Measurements from ENCODE around the gene EPN3. TPM values are rescaled to one million over a fixed set of nuclear protein-coding genes. Genes with fewer than 3 reads are reported as not detected.

EPN3 gene
- total RNA-seq, 1 experiment from 2014 or later = 53.2 TPM

DNA sequence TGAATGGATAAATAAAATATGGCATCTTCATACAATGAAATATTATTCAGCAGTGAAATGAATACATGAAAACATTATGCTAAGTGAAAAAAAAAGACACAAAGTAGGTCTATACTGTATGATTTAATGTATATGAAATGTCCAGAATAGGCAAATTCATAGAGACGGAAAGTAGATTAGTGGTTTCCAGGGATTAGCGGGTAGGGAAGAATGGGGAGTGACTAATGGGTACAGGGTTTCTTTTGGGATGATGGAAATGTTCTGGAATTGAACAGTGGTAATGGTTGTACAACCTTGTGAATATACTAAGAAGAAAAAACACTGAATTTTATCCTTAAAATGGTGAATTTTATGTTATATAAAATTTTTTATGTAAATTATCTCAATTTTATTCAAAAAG lies 32.8 kb upstream of the EPN3 start:
- no peaks in the 10 kb centered on the region for H3K27me3 Mint-ChIP-seq (ENCODE audit: insufficient read depth, unreplicated experiment)
- no peaks in the 10 kb centered on the region for H3K9me3 Mint-ChIP-seq (ENCODE audit: unreplicated experiment)
- CTCF ChIA-PET = no interaction called here
- POLR2A ChIA-PET = no interaction called here
- H3K27ac Mint-ChIP-seq (ENCODE audit: unreplicated experiment) = no peak overlapping the region
- no TSS peak for BruUV-seq (replicated peaks)
- H3K36me3 ChIP-seq (ENCODE audit: control insufficient read depth, insufficient read depth, low read length) = no peaks in the 10 kb centered on the region
- H3K9me3 ChIP-seq = no peaks in the 10 kb centered on the region
- no peaks in the 10 kb centered on the region for H3K27me3 ChIP-seq (replicated peaks; ENCODE audit: control insufficient read depth, insufficient read depth, low read length)
- TF ChIP-seq, protein P1, sequence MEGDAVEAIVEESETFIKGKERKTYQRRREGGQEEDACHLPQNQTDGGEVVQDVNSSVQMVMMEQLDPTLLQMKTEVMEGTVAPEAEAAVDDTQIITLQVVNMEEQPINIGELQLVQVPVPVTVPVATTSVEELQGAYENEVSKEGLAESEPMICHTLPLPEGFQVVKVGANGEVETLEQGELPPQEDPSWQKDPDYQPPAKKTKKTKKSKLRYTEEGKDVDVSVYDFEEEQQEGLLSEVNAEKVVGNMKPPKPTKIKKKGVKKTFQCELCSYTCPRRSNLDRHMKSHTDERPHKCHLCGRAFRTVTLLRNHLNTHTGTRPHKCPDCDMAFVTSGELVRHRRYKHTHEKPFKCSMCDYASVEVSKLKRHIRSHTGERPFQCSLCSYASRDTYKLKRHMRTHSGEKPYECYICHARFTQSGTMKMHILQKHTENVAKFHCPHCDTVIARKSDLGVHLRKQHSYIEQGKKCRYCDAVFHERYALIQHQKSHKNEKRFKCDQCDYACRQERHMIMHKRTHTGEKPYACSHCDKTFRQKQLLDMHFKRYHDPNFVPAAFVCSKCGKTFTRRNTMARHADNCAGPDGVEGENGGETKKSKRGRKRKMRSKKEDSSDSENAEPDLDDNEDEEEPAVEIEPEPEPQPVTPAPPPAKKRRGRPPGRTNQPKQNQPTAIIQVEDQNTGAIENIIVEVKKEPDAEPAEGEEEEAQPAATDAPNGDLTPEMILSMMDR (IDR thresholded peaks at IDR 0.05; ENCODE audit: insufficient read depth in 1 of 2, low read depth in 1 of 2, low read length in 1 of 2, severe bottlenecking in 1 of 2, unreplicated experiment in 1 of 2) = no peak
- peaks cover 15% of the 10 kb centered on the region for H3K4me1 Mint-ChIP-seq (ENCODE audit: low read depth, unreplicated experiment)
- peaks cover 12% of the 10 kb centered on the region for H3K4me1 ChIP-seq
- DNase-seq = no peak
- intact Hi-C loops (cut with micrococcal nuclease; ENCODE audit: unreplicated experiment) = no loop called here
- no peak overlapping the region for H3K4me3 Mint-ChIP-seq (ENCODE audit: unreplicated experiment)
- H3K4me3 ChIP-seq (ENCODE audit: low read depth, low read length) = no peak overlapping the region
- no peaks in the 10 kb centered on the region for H3K36me3 Mint-ChIP-seq (ENCODE audit: insufficient read depth, unreplicated experiment)

DNA sequence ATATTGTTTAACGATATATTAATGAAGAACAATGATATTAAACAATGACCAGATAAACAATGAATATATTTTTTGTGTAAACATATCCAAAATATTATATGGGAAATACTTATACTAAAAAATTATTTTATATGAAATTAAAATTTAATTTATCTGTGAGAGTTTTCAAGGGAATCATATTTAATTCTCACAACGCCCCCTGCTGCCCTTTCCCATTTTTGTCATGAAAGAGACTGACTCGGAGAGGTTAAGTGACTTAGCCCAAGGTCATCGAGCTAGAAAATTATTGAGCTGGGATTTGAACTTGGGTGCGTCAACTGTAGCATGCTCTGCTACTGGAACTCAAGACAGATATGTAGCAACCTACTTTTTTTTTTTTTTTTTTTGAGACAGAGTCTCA lies 31.5 kb upstream of the EPN3 start:
- H3K9me3 ChIP-seq = no peaks in the 10 kb centered on the region
- Mint-ChIP-seq H3K4me1 (ENCODE audit: low read depth, unreplicated experiment) (peaks cover 15% of the 10 kb centered on the region), H3K27me3 (ENCODE audit: insufficient read depth, unreplicated experiment) (no peaks in the 10 kb centered on the region), H3K4me3 (ENCODE audit: unreplicated experiment) (no peak overlapping the region), H3K9me3 (ENCODE audit: unreplicated experiment) (no peaks in the 10 kb centered on the region), H3K36me3 (ENCODE audit: insufficient read depth, unreplicated experiment) (no peaks in the 10 kb centered on the region), H3K27ac (ENCODE audit: unreplicated experiment) (no peak overlapping the region)
- CTCF ChIA-PET = interaction anchor here (0.5 to 2.4 kb wide), 20 partner anchors 8 to 561 kb away, joined by 3 to 22 read pairs (median 4); partner anchors contain the start of gene LRRC59
- no peak overlapping the region for H3K4me3 ChIP-seq (ENCODE audit: low read depth, low read length)
- TF ChIP-seq, protein P1 (IDR thresholded peaks at IDR 0.05; ENCODE audit: insufficient read depth in 1 of 2, low read depth in 1 of 2, low read length in 1 of 2, severe bottlenecking in 1 of 2, unreplicated experiment in 1 of 2) = peak; percentile 75 to 81
- DNase-seq = peak in 1 of 2 experiments; percentile 71
- no peaks in the 10 kb centered on the region for H3K27me3 ChIP-seq (replicated peaks; ENCODE audit: control insufficient read depth, insufficient read depth, low read length)
- H3K36me3 ChIP-seq (ENCODE audit: control insufficient read depth, insufficient read depth, low read length) = no peaks in the 10 kb centered on the region
- peaks cover 19% of the 10 kb centered on the region for H3K4me1 ChIP-seq
- intact Hi-C loops (cut with micrococcal nuclease; ENCODE audit: unreplicated experiment) = loop anchor here (1.0 kb wide), 1 partner anchor 19 kb away; no protein-coding TSS in a partner anchor
- POLR2A ChIA-PET = interaction anchor here (0.6 to 1.0 kb wide), 6 partner anchors 12 to 139 kb away, joined by 3 to 4 read pairs (median 3); no protein-coding TSS in a partner anchor
- no TSS peak for BruUV-seq (replicated peaks)

DNA sequence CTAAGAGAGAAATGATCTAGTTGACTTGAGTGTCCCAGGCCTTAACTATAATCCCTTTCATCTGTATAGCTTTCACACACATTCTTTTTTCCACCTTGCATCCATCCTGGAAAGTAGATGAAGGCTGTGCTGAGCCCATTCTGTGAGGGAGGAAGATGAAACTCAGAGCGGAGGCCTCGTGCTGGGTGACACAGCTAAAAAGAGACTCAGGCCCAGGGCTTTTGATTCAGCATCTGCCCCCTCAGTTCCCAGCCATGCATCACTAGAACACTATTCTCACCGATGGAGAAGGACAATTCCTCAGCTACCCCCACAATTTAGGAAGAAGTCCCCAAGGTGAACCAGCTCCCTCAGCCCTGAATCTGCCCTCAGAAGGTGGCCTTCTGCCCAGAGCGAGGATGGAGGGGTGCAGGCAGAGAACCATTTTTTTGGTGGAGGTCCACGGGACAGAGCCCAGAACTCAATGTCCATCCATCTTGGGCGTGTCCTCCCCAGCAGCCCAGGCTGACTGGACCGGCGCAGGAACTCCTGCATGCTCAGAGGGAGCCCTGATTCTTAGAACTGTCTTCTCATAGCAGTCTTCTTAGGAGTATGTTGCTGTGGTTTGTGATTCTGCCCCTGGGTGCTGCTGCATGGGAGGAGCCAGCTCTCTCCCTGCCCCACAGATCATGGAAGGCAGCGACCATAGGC lies 30.1 kb upstream of the EPN3 start:
- TF ChIP-seq, protein P1 (IDR thresholded peaks at IDR 0.05; ENCODE audit: insufficient read depth in 1 of 2, low read depth in 1 of 2, low read length in 1 of 2, severe bottlenecking in 1 of 2, unreplicated experiment in 1 of 2) = no peak
- H3K27me3 ChIP-seq (replicated peaks; ENCODE audit: control insufficient read depth, insufficient read depth, low read length) = no peaks in the 10 kb centered on the region
- DNase-seq = no peak
- BruUV-seq (replicated peaks) = no TSS peak
- Mint-ChIP-seq H3K9me3 (ENCODE audit: unreplicated experiment) (no peaks in the 10 kb centered on the region), H3K36me3 (ENCODE audit: insufficient read depth, unreplicated experiment) (peaks cover under 1% of the 10 kb centered on the region), H3K27me3 (ENCODE audit: insufficient read depth, unreplicated experiment) (no peaks in the 10 kb centered on the region), H3K27ac (ENCODE audit: unreplicated experiment) (no peak overlapping the region), H3K4me1 (ENCODE audit: low read depth, unreplicated experiment) (peaks cover 15% of the 10 kb centered on the region), H3K4me3 (ENCODE audit: unreplicated experiment) (no peak overlapping the region)
- ChIA-PET CTCF (interaction anchor here (0.6 to 2.5 kb wide), 12 partner anchors 9 to 738 kb away, joined by 3 to 9 read pairs (median 5); partner anchors contain the start of genes EPN3, FAM117A and LRRC59), POLR2A (interaction anchor here (0.7 kb wide), 1 partner anchor 21 kb away, joined by 3 read pairs; no protein-coding TSS in a partner anchor)
- intact Hi-C loops (cut with micrococcal nuclease; ENCODE audit: unreplicated experiment) = no loop called here
- H3K36me3 ChIP-seq (ENCODE audit: control insufficient read depth, insufficient read depth, low read length) = no peaks in the 10 kb centered on the region
- H3K4me1 ChIP-seq = peaks cover 20% of the 10 kb centered on the region
- no peak overlapping the region for H3K4me3 ChIP-seq (ENCODE audit: low read depth, low read length)
- H3K9me3 ChIP-seq = no peaks in the 10 kb centered on the region

Data from Caco-2 (cell line).